ENCODE data around the gene SIK2. TPM values are rescaled to one million over a fixed set of nuclear protein-coding genes. Genes with fewer than 3 reads are reported as not detected.

Gene SIK2
- total and polyA plus RNA-seq, 9 of the 15 experiments (the other 6 are each of a cell fraction or from before 2014, with no cell fraction given), result 0.74 to 11.6 (median 3.8) TPM

DNA sequence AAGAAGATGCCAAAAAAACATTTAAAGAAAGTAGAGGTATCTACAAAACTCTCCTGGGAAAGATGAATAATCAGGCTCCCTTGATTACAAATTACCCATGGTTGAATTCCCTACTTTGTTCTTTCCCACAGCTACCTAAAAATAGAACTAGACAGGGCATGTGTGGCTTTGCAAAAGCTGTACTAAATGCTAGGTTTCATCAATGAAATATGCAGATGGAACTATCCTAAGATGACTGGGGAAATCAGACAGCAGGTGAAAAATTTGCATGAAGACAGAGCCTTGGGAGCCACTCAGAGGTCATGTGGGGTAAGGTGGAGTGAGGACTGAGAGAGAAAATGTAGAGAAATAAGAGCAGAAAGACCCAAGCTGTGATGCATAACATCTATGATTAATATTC is 47.0 kb upstream of the SIK2 start:
- H3K9me3 ChIP-seq (replicated peaks; ENCODE audit: control insufficient read depth, insufficient read depth, low read depth, low read length), result no peaks in the 10 kb centered on the region
- no TSS peak for BruUV-seq (replicated peaks)
- ChIA-PET CTCF (ENCODE audit: low intra/inter-chr PET ratio) (interaction anchor here (0.7 kb wide), 1 partner anchor 12 kb away, joined by 3 read pairs; no protein-coding TSS in a partner anchor), POLR2A (no interaction called here)
- H2AFZ ChIP-seq (ENCODE audit: low read depth, low read length), result no peak overlapping the region
- no peaks in the 10 kb centered on the region for H3K36me3 ChIP-seq (ENCODE audit: control insufficient read depth, insufficient read depth, low read length)
- H3K4me3 ChIP-seq, result no peak overlapping the region
- intact Hi-C loops (cut with micrococcal nuclease) (no loop called here), in situ Hi-C loops (cut with MboI) (no loop called here)
- H3K79me2 ChIP-seq (ENCODE audit: control insufficient read depth, insufficient read depth, low read length), result no peaks in the 10 kb centered on the region
- DNase-seq (ENCODE audit: extremely low read depth in 1 of 4, low spot score in 3 of 4) (no peak), FAIRE-seq (no peak), ATAC-seq (no peak)
- H3K4me1 ChIP-seq (replicated peaks in 1 of 2; ENCODE audit: control insufficient read depth in 2 of 2, insufficient read depth in 2 of 2, low read length in 2 of 2), result no peaks in the 10 kb centered on the region
- no peak overlapping the region for H3K4me2 ChIP-seq (ENCODE audit: insufficient read depth, low read length)
- no peaks in the 10 kb centered on the region for H3K9me1 ChIP-seq (ENCODE audit: control insufficient read depth, insufficient read depth, low read length)
- H4K20me1 ChIP-seq (replicated peaks; ENCODE audit: control insufficient read depth, insufficient read depth, low read length), result no peaks in the 10 kb centered on the region
- no peak overlapping the region for H3K9ac ChIP-seq (ENCODE audit: insufficient read depth in 1 of 2, low read depth in 2 of 2, low read length in 2 of 2)
- H3K27me3 ChIP-seq (ENCODE audit: control insufficient read depth in 2 of 2, insufficient read depth in 2 of 2, low read length in 2 of 2), result peaks cover 0 to 4% of the 10 kb centered on the region in 2 experiments; a peak in 3 of 5 replicates
- H3K27ac ChIP-seq (ENCODE audit: extremely low read depth, low read depth, low read length), result no peak overlapping the region
- no peak for TF ChIP-seq ZNF133 (CRISPR knock-in tag; IDR thresholded peaks at IDR 0.05)
- no peak for TF ChIP-seq SNIP1 (IDR thresholded peaks at IDR 0.05; ENCODE audit: low read depth)
- no peak for TF ChIP-seq BRD9 (IDR thresholded peaks at IDR 0.05; ENCODE audit: low read depth, partially characterized antibody)
- TF ChIP-seq, protein P1, sequence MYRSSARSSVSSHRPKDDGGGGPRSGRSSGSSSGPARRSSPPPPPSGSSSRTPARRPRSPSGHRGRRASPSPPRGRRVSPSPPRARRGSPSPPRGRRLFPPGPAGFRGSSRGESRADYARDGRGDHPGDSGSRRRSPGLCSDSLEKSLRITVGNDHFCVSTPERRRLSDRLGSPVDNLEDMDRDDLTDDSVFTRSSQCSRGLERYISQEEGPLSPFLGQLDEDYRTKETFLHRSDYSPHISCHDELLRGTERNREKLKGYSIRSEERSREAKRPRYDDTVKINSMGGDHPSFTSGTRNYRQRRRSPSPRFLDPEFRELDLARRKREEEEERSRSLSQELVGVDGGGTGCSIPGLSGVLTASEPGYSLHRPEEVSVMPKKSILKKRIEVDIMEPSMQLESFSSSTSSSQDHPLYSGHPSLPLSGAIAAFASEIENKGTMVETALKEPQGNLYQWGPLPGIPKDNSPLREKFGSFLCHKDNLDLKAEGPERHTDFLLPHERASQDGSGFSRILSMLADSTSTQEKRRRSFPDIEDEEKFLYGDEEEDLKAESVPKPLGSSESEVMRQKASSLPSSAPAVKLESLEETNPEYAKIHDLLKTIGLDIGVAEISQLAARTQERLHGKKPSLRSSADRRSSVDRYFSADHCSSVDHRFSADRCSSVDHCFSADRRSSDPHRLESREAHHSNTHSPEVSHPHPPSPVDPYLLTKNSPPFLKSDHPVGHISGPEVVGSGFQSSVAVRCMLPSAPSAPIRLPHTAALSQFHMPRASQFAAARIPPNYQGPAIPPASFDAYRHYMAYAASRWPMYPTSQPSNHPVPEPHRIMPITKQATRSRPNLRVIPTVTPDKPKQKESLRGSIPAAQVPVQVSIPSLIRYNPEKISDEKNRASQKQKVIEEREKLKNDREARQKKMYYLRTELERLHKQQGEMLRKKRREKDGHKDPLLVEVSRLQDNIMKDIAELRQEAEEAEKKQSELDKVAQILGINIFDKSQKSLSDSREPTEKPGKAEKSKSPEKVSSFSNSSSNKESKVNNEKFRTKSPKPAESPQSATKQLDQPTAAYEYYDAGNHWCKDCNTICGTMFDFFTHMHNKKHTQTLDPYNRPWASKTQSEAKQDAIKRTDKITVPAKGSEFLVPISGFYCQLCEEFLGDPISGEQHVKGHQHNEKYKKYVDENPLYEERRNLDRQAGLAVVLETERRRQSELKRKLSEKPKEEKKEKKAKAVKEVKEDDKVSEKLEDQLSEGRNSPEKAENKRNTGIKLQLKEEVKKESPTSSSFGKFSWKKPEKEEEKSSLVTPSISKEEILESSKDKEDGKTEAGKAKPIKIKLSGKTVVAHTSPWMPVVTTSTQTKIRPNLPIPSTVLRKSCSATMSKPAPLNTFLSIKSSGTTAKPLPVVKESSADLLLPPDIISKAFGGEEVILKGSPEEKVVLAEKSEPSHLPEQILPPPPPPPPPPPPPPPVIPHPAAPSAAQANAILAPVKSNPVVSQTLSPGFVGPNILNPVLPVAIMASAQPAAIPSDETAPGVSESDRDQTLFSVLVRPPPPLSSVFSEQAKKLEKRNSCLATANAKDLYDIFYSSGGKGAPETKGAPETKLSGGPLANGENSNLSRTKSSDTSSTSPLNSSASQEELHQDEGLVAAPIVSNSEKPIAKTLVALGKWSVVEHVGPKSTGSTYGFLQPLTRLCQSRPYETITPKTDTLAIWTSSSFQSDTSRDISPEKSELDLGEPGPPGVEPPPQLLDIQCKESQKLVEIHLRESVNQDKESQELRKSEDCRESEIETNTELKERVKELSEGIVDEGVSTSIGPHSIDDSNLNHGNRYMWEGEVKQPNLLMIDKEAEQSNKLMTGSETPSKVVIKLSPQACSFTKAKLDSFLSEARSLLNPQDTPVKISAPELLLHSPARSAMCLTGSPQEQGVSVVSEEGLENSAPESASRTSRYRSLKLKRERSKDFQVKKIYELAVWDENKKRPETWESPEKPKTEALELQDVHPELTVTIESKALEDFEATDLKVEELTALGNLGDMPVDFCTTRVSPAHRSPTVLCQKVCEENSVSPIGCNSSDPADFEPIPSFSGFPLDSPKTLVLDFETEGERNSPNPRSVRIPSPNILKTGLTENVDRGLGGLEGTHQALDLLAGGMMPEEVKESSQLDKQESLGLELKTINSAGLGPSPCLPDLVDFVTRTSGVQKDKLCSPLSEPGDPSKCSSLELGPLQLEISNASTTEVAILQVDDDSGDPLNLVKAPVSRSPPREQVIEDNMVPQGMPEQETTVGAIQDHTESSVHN (IDR thresholded peaks at IDR 0.05; ENCODE audit: borderline replicate concordance in 1 of 2, low read depth in 1 of 2), result no peak
- TF ChIP-seq CAMTA2 (CRISPR knock-in tag; conservative IDR thresholded peaks at IDR 0.05), result no peak
- TF ChIP-seq ZNF395 (CRISPR knock-in tag; IDR thresholded peaks at IDR 0.05), result no peak
- TF ChIP-seq ZNF3 (CRISPR knock-in tag; IDR thresholded peaks at IDR 0.05), result no peak
- no peak for TF ChIP-seq SAP30 (IDR thresholded peaks at IDR 0.05; ENCODE audit: borderline replicate concordance, insufficient read depth, low read depth, low read length, poor library complexity, severe bottlenecking)
- no peak for TF ChIP-seq GATAD2A (IDR thresholded peaks at IDR 0.05)
- no peak for TF ChIP-seq ZNF778 (CRISPR knock-in tag; IDR thresholded peaks at IDR 0.05)
- no peak for TF ChIP-seq ZNF134 (CRISPR knock-in tag; conservative IDR thresholded peaks at IDR 0.05)
- no peak for TF ChIP-seq HNRNPH1 (optimal IDR thresholded peaks at IDR 0.05; ENCODE audit: low read depth, low read length)
